Measurements from ENCODE around the gene LIMCH1.

The LIMCH1 gene

DNA sequence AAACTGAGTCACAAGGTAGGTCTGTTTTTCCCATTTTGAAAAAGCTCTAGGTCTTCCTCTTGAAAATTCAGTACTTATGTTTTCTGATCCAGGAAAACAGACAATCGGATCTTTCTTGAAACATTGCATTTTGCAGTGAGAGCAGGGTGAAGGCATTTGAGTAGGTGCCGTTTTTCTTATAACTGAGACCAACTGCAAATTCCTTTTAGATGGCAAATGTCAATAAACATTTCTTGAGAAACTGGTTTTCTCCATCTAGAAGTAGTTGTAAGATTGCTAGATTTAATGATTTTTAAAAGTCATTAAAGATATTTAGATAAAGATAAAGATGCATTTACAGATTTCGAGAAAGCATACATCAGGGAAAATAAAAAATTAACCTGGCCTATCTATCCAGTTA is 118.1 kb downstream of the LIMCH1 start:
- H3K36me3 ChIP-seq (ENCODE audit: control insufficient read depth, insufficient read depth, low read length): no peaks in the 10 kb centered on the region
- H3K4me3 ChIP-seq (ENCODE audit: low read length): no peak overlapping the region
- H3K9ac ChIP-seq (ENCODE audit: low read length): no peak overlapping the region
- no peaks in the 10 kb centered on the region for H3K9me3 ChIP-seq (ENCODE audit: control insufficient read depth, low read length)
- H3K27me3 ChIP-seq (ENCODE audit: control insufficient read depth, insufficient read depth, low read length): no peaks in the 10 kb centered on the region
- H3K4me1 ChIP-seq (ENCODE audit: control insufficient read depth, insufficient read depth, low read length): no peaks in the 10 kb centered on the region

DNA sequence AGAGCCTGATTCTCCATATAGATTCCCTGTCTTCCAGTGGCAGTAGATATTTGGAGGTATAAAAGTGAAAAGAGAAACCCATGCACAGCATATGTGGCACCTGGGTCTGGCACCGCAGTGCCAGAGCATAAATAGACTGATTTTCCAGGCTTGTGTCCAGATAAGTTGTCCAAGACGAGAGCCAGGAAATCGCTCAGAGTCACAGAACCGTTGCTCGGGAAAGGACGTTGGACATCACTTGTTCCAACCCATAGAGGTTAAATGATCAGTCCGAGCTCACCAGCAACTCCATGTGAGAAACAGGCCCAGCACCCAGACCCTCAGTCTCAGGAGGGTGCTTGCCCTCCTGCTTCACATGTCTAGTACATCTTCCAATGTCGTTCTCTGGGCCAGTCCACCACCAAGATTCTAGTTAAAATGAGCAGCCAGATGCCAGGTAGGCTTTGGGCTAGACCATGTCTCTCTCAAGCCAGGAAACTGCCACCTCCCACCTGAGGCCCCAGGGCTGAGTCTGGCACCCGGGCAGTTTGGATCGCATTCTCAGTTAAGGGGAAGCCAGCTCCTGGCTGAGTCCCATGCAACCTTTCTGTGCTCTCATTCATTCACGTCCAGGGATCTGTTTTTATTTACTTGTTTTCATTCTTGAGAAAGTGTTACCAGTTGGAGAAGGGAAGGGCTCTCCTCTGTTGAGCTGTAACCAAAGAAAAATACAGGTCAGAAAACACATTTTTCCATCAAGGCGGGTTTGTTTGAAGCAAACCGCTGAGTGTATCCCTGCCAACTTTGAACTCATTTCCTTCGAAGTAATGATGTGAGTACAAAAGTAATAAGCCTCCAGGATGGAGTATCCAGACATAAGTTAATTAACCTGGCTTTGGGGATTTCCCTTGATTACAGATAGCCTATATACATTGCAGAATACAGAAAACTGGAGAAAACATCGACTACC is 118.9 kb downstream of the LIMCH1 start:
- Histone ChIP-seq H3K27me3 (ENCODE audit: control insufficient read depth, insufficient read depth, low read length) (no peaks in the 10 kb centered on the region), H3K4me1 (ENCODE audit: control insufficient read depth, insufficient read depth, low read length) (no peaks in the 10 kb centered on the region), H3K4me3 (ENCODE audit: low read length) (no peak overlapping the region), H3K9ac (ENCODE audit: low read length) (no peak overlapping the region), H3K36me3 (ENCODE audit: control insufficient read depth, insufficient read depth, low read length) (no peaks in the 10 kb centered on the region), H3K9me3 (ENCODE audit: control insufficient read depth, low read length) (no peaks in the 10 kb centered on the region)

DNA sequence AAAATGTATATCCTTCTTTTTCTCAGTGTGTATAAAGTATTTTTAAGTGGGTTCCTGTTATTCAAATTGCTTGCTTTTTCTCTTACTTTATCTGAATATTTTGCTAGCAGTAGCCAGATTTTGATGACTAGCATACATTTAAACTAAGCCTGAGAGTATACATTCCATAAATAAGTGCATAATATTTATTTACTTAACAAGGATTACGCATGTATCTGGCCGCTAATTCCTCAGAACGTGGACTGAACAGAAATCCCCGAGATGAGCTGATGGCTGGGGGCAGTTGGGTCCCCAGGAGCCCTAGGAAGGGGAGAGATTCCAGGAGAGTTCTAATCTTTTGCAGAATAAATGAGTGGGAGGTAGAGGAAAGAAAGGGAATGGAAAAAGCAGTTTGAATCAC is 119.6 kb downstream of the LIMCH1 start:
- Histone ChIP-seq H3K4me1 (ENCODE audit: control insufficient read depth, insufficient read depth, low read length) (no peaks in the 10 kb centered on the region), H3K9ac (ENCODE audit: low read length) (no peak overlapping the region), H3K9me3 (ENCODE audit: control insufficient read depth, low read length) (no peaks in the 10 kb centered on the region), H3K4me3 (ENCODE audit: low read length) (no peak overlapping the region), H3K36me3 (ENCODE audit: control insufficient read depth, insufficient read depth, low read length) (no peaks in the 10 kb centered on the region), H3K27me3 (ENCODE audit: control insufficient read depth, insufficient read depth, low read length) (no peaks in the 10 kb centered on the region)

DNA sequence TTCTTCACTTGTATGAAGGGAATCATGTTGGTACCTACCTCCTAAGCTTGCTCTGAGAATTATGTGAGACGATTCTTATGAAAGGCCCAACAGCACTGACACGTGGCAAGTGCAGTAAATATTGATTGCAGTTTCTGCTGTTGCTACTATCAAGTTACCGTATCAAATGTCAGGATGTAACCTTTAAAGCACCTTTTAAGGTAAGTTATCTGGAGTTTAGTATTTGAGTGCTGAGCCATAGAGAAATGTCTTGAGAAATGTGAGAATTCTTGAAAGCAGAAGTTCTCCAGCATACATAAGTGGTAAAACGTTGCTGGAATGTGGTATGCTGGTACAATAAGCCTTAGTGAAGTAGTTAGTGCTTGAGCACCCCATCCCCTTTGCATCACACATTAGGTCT is 120.2 kb downstream of the LIMCH1 start:
- Histone ChIP-seq H3K4me1 (ENCODE audit: control insufficient read depth, insufficient read depth, low read length) (no peaks in the 10 kb centered on the region), H3K36me3 (ENCODE audit: control insufficient read depth, insufficient read depth, low read length) (no peaks in the 10 kb centered on the region), H3K4me3 (ENCODE audit: low read length) (no peak overlapping the region), H3K9me3 (ENCODE audit: control insufficient read depth, low read length) (no peaks in the 10 kb centered on the region), H3K9ac (ENCODE audit: low read length) (no peak overlapping the region), H3K27me3 (ENCODE audit: control insufficient read depth, insufficient read depth, low read length) (no peaks in the 10 kb centered on the region)

DNA sequence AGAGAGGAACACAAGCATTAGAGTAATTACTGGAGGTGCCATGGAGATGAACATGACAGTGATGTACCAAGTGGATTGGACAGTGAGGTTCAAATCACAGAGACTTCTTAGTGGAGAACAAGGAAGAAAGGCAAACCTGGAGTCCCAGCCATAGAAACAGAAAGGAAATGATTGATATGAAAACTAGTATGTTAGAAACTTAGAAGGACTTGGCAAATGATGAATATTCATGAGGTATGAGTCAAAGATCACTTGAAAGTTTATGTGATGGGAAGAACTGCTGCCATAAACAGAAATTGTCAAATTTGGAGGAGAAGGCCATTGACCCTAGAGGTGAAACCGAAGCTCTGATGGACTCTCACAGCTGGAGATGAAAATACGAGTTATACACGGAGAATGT is 122.4 kb downstream of the LIMCH1 start:
- H3K9ac ChIP-seq (ENCODE audit: low read length): no peak overlapping the region
- no peak overlapping the region for H3K4me3 ChIP-seq (ENCODE audit: low read length)
- H3K4me1 ChIP-seq (ENCODE audit: control insufficient read depth, insufficient read depth, low read length): no peaks in the 10 kb centered on the region
- H3K36me3 ChIP-seq (ENCODE audit: control insufficient read depth, insufficient read depth, low read length): no peaks in the 10 kb centered on the region
- H3K9me3 ChIP-seq (ENCODE audit: control insufficient read depth, low read length): no peaks in the 10 kb centered on the region
- no peaks in the 10 kb centered on the region for H3K27me3 ChIP-seq (ENCODE audit: control insufficient read depth, insufficient read depth, low read length)

DNA sequence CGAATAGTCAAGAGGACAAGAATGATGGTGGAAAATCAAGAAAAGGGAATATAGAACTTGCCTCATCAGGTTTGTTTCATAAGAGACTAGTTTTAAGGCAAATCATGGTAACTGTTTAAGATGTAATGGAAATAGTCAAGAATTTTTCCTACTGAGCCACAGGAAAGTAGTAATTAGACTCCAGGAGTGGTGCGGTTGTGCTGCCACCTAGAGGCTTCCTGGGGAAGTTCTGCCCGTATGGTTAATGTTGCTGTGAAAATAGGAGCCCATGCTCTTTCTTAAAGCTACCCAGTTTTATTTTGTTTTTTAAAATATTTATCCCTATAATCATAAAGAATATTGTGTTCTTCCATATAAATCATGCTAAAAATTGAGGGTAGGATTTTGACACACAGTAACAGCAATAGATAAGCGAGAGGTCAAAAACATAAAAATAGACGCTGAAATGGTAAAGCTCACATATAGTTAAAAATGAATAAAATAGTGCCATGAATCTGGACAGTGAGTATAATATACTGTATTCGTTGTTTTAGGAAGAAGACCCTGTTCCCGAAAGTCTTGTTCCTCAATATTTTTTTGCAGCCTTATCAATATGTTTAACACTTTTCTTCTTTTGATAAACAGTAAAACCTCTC is 123.6 kb downstream of the LIMCH1 start:
- Histone ChIP-seq H3K27me3 (ENCODE audit: control insufficient read depth, insufficient read depth, low read length) (no peaks in the 10 kb centered on the region), H3K9ac (ENCODE audit: low read length) (no peak overlapping the region), H3K4me1 (ENCODE audit: control insufficient read depth, insufficient read depth, low read length) (no peaks in the 10 kb centered on the region), H3K36me3 (ENCODE audit: control insufficient read depth, insufficient read depth, low read length) (no peaks in the 10 kb centered on the region), H3K4me3 (ENCODE audit: low read length) (no peak overlapping the region), H3K9me3 (ENCODE audit: control insufficient read depth, low read length) (no peaks in the 10 kb centered on the region)

DNA sequence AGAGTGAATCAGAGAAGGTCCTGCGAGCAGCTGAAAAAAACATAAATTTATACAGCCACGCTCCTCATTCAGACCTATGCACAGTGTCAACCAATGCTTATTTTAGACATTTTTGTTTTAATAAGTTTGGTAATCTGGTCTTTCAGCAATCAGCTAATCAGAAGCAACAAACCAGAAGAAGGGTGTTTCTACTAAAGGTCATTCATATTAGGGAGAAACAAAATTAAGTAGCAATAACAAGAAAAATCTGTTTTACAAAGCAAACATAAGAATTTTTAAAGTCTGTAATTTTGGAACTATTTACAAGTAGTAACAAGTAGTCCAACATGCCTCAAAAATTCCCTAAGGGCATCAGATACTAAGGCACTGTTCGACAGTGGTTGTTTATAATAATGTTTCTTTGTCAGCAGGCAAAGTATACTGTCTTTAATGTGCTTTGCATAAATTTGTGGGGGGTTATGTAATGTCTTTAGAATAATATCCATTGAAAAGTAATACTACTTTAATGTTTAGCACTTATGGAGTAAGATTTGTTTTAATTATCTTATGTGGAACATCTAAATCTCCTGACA is 127.8 kb downstream of the LIMCH1 start:
- no peak overlapping the region for H3K9ac ChIP-seq (ENCODE audit: low read length)
- H3K36me3 ChIP-seq (ENCODE audit: control insufficient read depth, insufficient read depth, low read length): no peaks in the 10 kb centered on the region

DNA sequence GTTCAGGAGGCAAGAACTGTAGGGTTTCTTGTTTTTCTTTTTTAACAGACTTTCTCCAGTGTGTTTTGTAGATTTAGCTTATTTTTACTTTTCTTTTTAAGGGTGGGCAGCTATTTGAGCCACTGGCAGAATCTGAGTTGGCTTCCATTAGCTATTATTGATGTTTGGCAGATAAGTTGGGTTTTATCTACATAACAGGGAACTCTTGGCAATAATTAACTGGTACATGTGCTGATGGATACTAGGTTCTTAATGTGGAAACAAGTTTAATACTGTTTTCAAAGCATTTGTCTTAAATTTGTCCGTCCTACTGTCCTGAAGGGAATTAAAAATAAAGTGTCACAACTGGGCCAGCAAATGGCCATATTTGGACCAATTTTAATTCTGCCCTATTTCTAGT is 130.1 kb downstream of the LIMCH1 start:
- H3K9me3 ChIP-seq (ENCODE audit: control insufficient read depth, low read length): no peaks in the 10 kb centered on the region
- H3K9ac ChIP-seq (ENCODE audit: low read length): no peak overlapping the region
- no peak overlapping the region for H3K4me3 ChIP-seq (ENCODE audit: low read length)
- H3K27me3 ChIP-seq (ENCODE audit: control insufficient read depth, insufficient read depth, low read length): no peaks in the 10 kb centered on the region
- H3K4me1 ChIP-seq (ENCODE audit: control insufficient read depth, insufficient read depth, low read length): no peaks in the 10 kb centered on the region
- no peaks in the 10 kb centered on the region for H3K36me3 ChIP-seq (ENCODE audit: control insufficient read depth, insufficient read depth, low read length)

More for the DNA sequence above, 127.8 kb downstream of the LIMCH1 start:
- H3K27me3 ChIP-seq (ENCODE audit: control insufficient read depth, insufficient read depth, low read length): no peaks in the 10 kb centered on the region
- H3K9me3 ChIP-seq (ENCODE audit: control insufficient read depth, low read length): no peaks in the 10 kb centered on the region
- no peaks in the 10 kb centered on the region for H3K4me1 ChIP-seq (ENCODE audit: control insufficient read depth, insufficient read depth, low read length)
- no peak overlapping the region for H3K4me3 ChIP-seq (ENCODE audit: low read length)

DNA sequence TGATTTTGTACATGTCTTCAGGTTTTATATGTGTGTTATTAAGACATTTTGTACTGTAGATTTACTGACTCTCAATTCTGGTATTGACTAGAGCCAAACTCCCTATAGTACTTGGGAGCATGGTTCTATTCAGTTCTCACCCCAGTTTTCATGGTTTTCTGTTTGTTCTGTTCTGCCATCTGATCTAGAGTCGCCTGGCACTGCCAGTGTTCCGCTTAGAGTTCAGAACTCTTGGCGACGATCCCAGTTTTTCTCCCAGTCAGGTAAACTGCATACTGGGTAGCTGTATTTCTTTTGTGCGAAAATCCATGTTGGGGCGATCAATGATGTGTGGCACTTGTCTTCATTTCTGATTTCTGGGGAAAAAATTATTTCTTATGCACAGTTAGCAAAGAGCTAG is 132.6 kb downstream of the LIMCH1 start:
- H3K4me3 ChIP-seq (ENCODE audit: low read length): no peak overlapping the region
- H3K27me3 ChIP-seq (ENCODE audit: control insufficient read depth, insufficient read depth, low read length): no peaks in the 10 kb centered on the region
- no peaks in the 10 kb centered on the region for H3K36me3 ChIP-seq (ENCODE audit: control insufficient read depth, insufficient read depth, low read length)
- H3K4me1 ChIP-seq (ENCODE audit: control insufficient read depth, insufficient read depth, low read length): no peaks in the 10 kb centered on the region
- H3K9ac ChIP-seq (ENCODE audit: low read length): no peak overlapping the region
- H3K9me3 ChIP-seq (ENCODE audit: control insufficient read depth, low read length): no peaks in the 10 kb centered on the region

DNA sequence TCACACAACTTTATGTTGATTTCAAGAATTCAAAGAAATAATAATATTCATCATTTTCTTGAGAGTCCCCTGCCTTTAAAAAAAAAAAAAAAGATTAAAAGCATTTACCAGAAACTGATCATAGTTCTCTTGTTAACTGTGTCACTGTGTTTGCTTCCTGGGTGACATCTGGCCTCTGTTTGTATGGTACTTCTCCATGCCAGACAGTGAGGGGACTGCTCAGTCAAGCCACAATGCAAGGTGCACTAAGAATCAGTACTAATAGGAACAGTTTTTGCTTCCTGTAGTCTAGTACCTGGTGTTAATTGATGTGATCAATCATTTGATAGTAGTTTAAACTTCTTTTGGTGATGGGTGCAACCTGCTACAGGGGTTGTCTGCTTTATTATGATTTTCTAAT is 133.0 kb downstream of the LIMCH1 start:
- no peaks in the 10 kb centered on the region for H3K27me3 ChIP-seq (ENCODE audit: control insufficient read depth, insufficient read depth, low read length)
- H3K9ac ChIP-seq (ENCODE audit: low read length): no peak overlapping the region
- no peaks in the 10 kb centered on the region for H3K36me3 ChIP-seq (ENCODE audit: control insufficient read depth, insufficient read depth, low read length)
- no peaks in the 10 kb centered on the region for H3K4me1 ChIP-seq (ENCODE audit: control insufficient read depth, insufficient read depth, low read length)
- H3K9me3 ChIP-seq (ENCODE audit: control insufficient read depth, low read length): no peaks in the 10 kb centered on the region
- no peak overlapping the region for H3K4me3 ChIP-seq (ENCODE audit: low read length)

DNA sequence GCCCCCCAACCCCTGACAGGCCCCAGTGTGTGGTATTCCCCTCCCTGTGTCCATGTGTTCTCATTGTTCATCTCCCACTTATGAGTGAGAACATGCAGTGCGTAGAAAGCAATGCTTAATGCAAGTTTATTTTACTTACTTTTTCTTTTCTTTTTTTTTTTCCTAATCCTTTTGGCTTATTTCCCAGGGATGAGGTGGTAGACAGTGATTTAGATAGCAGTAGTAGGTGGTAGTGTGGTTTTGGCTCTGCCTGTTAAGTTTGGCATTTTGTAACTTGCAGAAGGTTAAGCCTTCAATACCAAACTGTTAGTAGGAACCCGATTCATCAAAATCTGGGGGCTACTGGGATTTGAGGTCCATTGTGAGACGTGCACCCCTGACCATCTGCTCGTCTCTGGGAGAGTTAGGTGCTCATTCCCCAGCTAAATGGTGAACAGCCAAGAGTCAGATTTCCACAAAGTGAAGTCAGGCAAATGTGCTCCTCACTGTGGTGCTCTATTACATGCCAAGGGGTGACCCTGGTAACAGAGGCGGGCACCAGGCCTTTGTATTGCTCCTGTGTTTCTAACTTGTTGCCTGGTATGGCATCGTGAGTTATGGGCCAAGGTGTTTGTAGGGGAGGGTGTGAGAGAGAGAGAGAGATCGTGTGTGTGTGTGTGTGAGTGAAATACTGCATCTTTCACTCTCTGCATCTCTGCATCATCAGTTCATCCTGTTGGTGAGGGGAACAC is 140.3 kb downstream of the LIMCH1 start:
- no peak overlapping the region for H3K9ac ChIP-seq (ENCODE audit: low read length)
- no peak overlapping the region for H3K4me3 ChIP-seq (ENCODE audit: low read length)
- H3K9me3 ChIP-seq (ENCODE audit: control insufficient read depth, low read length): no peaks in the 10 kb centered on the region
- H3K36me3 ChIP-seq (ENCODE audit: control insufficient read depth, insufficient read depth, low read length): no peaks in the 10 kb centered on the region
- no peaks in the 10 kb centered on the region for H3K4me1 ChIP-seq (ENCODE audit: control insufficient read depth, insufficient read depth, low read length)
- no peaks in the 10 kb centered on the region for H3K27me3 ChIP-seq (ENCODE audit: control insufficient read depth, insufficient read depth, low read length)

DNA sequence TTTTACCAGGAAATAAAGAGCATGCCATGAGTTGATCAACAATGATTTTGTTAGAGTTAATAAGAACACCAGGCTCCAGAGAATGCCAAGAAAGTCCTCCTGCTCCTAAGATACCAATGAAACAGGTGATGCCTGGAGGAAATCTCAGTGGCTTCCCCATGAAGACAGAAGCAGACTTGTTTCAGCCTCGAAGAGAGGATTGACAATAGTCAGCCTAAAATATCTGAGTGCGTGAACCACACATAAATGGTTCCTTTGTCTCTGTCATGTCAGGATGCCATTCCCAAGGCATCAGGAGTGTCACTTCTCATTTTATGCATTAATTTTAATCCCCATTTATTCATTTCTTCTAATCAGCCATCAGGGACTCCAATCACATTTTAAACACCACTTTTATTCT is 141.0 kb downstream of the LIMCH1 start:
- Histone ChIP-seq H3K4me3 (ENCODE audit: low read length) (no peak overlapping the region), H3K36me3 (ENCODE audit: control insufficient read depth, insufficient read depth, low read length) (no peaks in the 10 kb centered on the region), H3K9me3 (ENCODE audit: control insufficient read depth, low read length) (no peaks in the 10 kb centered on the region), H3K4me1 (ENCODE audit: control insufficient read depth, insufficient read depth, low read length) (no peaks in the 10 kb centered on the region), H3K27me3 (ENCODE audit: control insufficient read depth, insufficient read depth, low read length) (no peaks in the 10 kb centered on the region), H3K9ac (ENCODE audit: low read length) (no peak overlapping the region)
